Aorta (tissue), 5 donors: ENCODE measurements around the gene DCHS2. TPM values are rescaled to one million over a fixed set of nuclear protein-coding genes. Genes with fewer than 3 reads are reported as not detected.

ENCODE experiments used
- ATAC-seq: fragments of 200-7000 bp; cut with Tn5 transposase; one replicate; pipeline ENCODE4 v1.9.1; 2022; ENCODE audit warnings: moderate library complexity; ENCODE audit not compliant: low FRiP score
- DNase-seq, 2 donors: peaks; one replicate each; pipeline ENCODE4 v3.0.0-alpha.2; 2020
- H3K27ac ChIP-seq, 2 donors: one replicate each; pipeline ENCODE4 v1.5.1; 2013; ENCODE audit warnings: low read length in 2 of 2, mild to moderate bottlenecking in 2 of 2, moderate library complexity in 2 of 2, control low read depth in 1 of 2, inconsistent platforms in 1 of 2, low read depth in 1 of 2
- H3K27me3 ChIP-seq, 2 donors: one replicate each; pipeline ENCODE4 v1.6.1; 2013; ENCODE audit warnings: control low read depth in 1 of 2, low read length in 1 of 2, mild to moderate bottlenecking in 1 of 2, moderate library complexity in 1 of 2; ENCODE audit not compliant: insufficient read depth in 2 of 2, control insufficient read depth in 1 of 2
- H3K36me3 ChIP-seq, 2 donors: one replicate each; pipeline ENCODE4 v1.6.1; 2013; ENCODE audit warnings: control low read depth in 1 of 2, low read length in 1 of 2, mild to moderate bottlenecking in 1 of 2; ENCODE audit not compliant: insufficient read depth in 2 of 2, control insufficient read depth in 1 of 2
- H3K4me1 ChIP-seq, 2 donors: one replicate each; pipeline ENCODE4 v1.6.1; 2013; ENCODE audit warnings: low read length in 2 of 2, control low read depth in 1 of 2, mild to moderate bottlenecking in 1 of 2, moderate library complexity in 1 of 2; ENCODE audit not compliant: insufficient read depth in 2 of 2, control insufficient read depth in 1 of 2
- H3K4me3 ChIP-seq, 2 donors: one replicate each; pipeline ENCODE4 v1.5.1; 2013; ENCODE audit warnings: low read length in 2 of 2, control low read depth in 1 of 2, mild to moderate bottlenecking in 1 of 2
- H3K9me3 ChIP-seq: one replicate; pipeline ENCODE4 v1.6.1; 2013; ENCODE audit warnings: mild to moderate bottlenecking, low read length; ENCODE audit not compliant: control insufficient read depth
- WGBS, 2 donors: extraction: QIAGEN DNeasy Blood & Tissue Kit; methylation state at CpG; one replicate each; pipeline ENCODE4 v1.1.7; 2013; 5-methylcytosine and 5-hydroxymethylcytosine counted together
- intact Hi-C, 2 donors: fragments of 100-400 bp; cut with DNase I; formaldehyde crosslinking; loops; one replicate each; pipeline versions ENCODE4 v1.14.2 to v1.15.0; 2022
- polyA plus RNA-seq, 2 donors: library from polyadenylated mRNA; stranded (reverse); fragments of 200-250 nt; gene quantifications; one replicate each; pipeline ENCODE4 v1.2.3, GENCODE V29; 2013
- total RNA-seq, 2 donors: library from RNA; stranded (reverse); fragmentation: NEBNext Ultra II Directional; extraction: Animal tissue kit (Norgen Biotek cat#: 25700); gene quantifications; one replicate each; pipeline ENCODE4 v1.2.1, GENCODE V29; 2021
- donor health status: healthy with polysubstance abuse.
- donor health status: Bipolar disorder and iron deficiency.
- donor health status: DM: no; HTN: no; CAD: no.
- donor health status: DM: no; HTN: no; CAD: no.
- donor health status: DM: yes; HTN: yes; CAD: no.

Gene DCHS2
- total and polyA plus RNA-seq, 4 donors: 0.03 to 0.08 (median 0.06) TPM; not detected in 1

DNA sequence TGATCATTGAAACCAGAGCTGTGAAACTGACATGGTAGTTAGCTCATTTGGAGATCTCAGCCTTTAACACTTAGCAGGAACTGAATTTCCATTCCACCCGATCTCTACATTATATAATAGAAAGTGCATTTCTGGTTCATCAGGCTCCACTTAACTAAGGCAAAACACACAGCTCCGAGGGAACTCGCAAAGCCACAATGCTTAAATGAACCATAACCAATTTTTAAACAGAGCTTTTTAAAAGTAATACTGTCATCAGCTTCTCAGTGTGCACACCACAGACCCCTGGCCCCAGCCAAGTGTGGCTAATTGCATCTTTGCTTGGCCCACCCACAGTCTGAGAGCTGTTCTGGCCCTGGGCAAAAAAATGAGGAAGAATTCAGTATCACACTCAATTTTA lies 66.1 kb downstream of the DCHS2 start:
- no peaks in the 10 kb centered on the region for H3K36me3 ChIP-seq

DNA sequence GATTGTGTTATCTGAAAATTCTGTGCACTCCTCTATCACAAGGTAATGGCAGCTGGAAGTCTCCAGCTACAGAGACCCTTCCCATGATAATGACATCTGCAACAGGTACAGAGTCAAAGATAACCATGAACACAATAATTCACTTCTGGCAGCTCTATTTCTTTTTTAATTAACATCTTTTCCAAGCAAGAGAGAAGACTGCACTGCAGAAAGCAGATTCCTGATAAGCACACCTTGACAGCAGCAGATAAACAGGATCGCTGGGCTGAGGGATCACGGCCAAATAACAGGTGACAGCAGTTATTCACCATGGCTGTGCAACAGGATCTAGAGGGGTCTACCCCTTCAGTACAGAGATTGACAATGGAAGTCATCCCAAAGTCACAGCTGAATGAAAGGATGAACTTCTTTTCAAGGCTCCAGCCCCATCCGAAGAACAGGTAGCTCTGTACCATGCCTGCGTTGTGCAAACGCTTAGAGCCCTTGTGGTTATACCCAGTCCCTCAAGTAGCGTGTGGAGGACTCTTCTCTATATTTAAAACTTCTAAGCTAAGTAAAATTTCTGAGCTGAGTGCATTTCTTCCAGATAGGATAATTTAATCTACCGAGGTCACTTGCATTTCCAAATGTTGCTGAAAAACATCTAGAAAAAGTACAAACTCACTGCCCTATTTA lies 66.7 kb downstream of the DCHS2 start:
- no peak for ATAC-seq
- H3K36me3 ChIP-seq: no peaks in the 10 kb centered on the region
- no peak overlapping the region for H3K27ac ChIP-seq
- H3K9me3 ChIP-seq: no peaks in the 10 kb centered on the region
- no peak overlapping the region for H3K4me3 ChIP-seq
- H3K4me1 ChIP-seq: no peaks in the 10 kb centered on the region
- H3K27me3 ChIP-seq: no peaks in the 10 kb centered on the region
- intact Hi-C loops: no loop called here
- DNase-seq: no peak
- 83 to 90% methylated on average over 7 of the region's 7 CpGs for WGBS, 2 donors

More for the DNA sequence above, 66.1 kb downstream of the DCHS2 start:
- H3K27ac ChIP-seq: no peak overlapping the region
- WGBS, 2 donors: 61 to 62% methylated on average over 3 of the region's 3 CpGs
- no peak for ATAC-seq
- no peak for DNase-seq
- no peak overlapping the region for H3K4me3 ChIP-seq
- H3K27me3 ChIP-seq: no peaks in the 10 kb centered on the region
- no peaks in the 10 kb centered on the region for H3K4me1 ChIP-seq
- no peaks in the 10 kb centered on the region for H3K9me3 ChIP-seq
- intact Hi-C loops: no loop called here

DNA sequence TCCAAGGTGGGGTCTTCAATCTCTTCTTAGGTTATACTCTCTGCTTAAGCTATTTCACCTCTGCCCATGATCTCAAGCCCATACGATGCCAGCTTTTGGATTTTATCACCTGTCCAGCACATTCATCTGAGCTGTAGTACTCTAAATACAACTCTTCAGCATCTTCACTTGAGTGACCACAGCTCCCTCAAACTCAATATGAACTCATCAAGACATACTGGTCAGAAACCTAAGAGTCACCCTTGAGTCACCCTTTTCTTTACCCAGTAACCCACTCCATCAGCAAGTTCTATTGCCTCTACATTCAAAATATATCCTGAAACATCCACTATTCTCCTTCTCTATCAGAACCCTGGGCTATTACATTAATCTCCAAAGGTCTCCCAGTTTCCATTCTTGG lies 69.4 kb downstream of the DCHS2 start:
- WGBS, 2 donors: 0 to 44% methylated on average over 1 of the region's 1 CpG
- H3K9me3 ChIP-seq: no peaks in the 10 kb centered on the region
- no peaks in the 10 kb centered on the region for H3K27me3 ChIP-seq
- ATAC-seq (no peak), DNase-seq (no peak)
- no peak overlapping the region for H3K27ac ChIP-seq
- no peaks in the 10 kb centered on the region for H3K4me1 ChIP-seq
- H3K4me3 ChIP-seq: no peak overlapping the region
- intact Hi-C loops: no loop called here
- no peaks in the 10 kb centered on the region for H3K36me3 ChIP-seq

DNA sequence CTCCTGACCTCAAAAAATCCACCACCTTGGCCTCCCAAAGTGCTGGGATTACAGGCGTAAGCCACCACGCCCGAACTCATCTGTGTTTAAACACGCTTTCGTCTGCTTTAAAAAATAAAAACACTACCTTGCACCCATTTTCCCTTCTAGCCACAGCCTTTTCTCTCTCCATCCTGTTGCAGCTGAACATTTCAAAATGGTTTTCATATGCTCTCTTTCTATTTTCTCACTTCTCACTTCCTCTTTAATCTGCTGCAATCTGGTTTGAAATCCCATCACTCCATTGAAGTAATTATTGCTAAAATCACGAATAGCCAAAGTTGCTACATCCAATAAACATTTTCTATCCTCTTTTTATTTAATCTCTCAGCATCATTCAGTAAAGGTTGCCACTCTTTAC lies 70.0 kb downstream of the DCHS2 start:
- 87 to 90% methylated on average over 6 of the region's 6 CpGs for WGBS, 2 donors
- ATAC-seq: no peak
- no peaks in the 10 kb centered on the region for H3K27me3 ChIP-seq

DNA sequence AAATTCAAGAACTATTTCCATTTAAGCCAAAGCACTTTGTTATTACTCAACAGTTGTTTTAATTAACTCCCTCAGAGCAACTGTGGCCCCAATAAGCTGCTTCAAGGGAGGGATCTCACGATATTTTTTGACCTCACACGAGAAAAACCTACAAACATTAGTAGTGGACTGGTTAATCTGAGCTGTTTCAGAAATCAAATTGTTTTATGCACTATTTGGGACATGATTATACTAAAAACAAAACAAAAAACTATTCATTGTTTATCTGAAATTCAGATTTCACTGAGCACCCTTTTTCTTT lies 74.3 kb downstream of the DCHS2 start:
- Histone ChIP-seq H3K27ac (no peak overlapping the region), H3K36me3 (no peaks in the 10 kb centered on the region), H3K27me3 (no peaks in the 10 kb centered on the region), H3K4me3 (peak overlapping the region in 1 of 2 donors; percentile 55), H3K9me3 (no peaks in the 10 kb centered on the region), H3K4me1 (no peaks in the 10 kb centered on the region)
- 23 to 42% methylated on average over 2 of the region's 2 CpGs for WGBS, 2 donors
- no peak for DNase-seq
- no peak for ATAC-seq
- intact Hi-C loops: no loop called here

More for the DNA sequence above, 70.0 kb downstream of the DCHS2 start:
- Histone ChIP-seq H3K27ac (no peak overlapping the region), H3K4me3 (no peak overlapping the region), H3K36me3 (no peaks in the 10 kb centered on the region), H3K4me1 (no peaks in the 10 kb centered on the region), H3K9me3 (no peaks in the 10 kb centered on the region)
- no peak for DNase-seq
- intact Hi-C loops: no loop called here

DNA sequence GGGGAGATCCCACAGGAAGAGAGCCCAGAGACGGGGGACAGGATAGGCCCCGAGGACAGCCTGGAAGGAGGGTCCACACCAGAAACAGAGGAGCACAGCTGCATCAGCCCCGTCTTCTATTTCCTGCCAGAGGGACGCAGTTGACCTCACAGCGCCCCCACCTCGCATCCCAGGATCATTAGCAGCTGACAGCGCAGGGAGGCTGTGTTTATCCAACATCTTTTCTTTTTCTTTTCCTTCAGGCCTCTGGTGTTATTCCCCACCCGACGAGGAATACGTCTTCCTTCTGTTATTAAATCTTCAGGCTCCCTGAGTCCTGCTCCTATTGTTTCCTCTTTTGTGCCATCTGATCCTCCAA lies 75.4 kb downstream of the DCHS2 start:
- Histone ChIP-seq H3K27me3 (no peaks in the 10 kb centered on the region), H3K4me3 (peak overlapping the region; percentile 51 to 55), H3K4me1 (no peaks in the 10 kb centered on the region), H3K36me3 (no peaks in the 10 kb centered on the region), H3K27ac (no peak overlapping the region), H3K9me3 (no peaks in the 10 kb centered on the region)
- DNase-seq (no peak), ATAC-seq (peak; percentile 31)
- intact Hi-C loops: no loop called here
- 16 to 22% methylated on average over 10 of the region's 10 CpGs for WGBS, 2 donors

DNA sequence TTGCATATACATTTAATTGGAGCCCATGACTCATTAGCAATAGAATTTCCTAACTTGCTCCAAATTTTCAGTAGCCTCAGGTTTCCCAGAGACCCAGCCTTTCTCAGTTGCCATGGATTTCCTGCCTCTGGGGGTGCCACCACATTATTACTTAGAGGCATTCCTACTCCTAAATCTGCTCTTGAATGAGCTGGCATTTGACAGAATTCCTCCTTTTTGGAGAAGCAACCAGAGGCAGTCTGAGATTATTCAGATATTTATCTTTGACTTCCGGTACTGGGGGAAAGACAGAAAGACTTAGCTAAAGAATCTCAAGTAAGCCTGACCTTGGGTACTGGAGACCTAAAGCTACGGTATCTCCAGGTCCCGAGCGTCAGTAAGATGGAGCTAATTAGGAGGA lies 76.3 kb downstream of the DCHS2 start:
- Histone ChIP-seq H3K27me3 (no peaks in the 10 kb centered on the region), H3K36me3 (no peaks in the 10 kb centered on the region), H3K4me1 (no peaks in the 10 kb centered on the region), H3K4me3 (no peak overlapping the region), H3K27ac (no peak overlapping the region), H3K9me3 (no peaks in the 10 kb centered on the region)
- ATAC-seq (no peak), DNase-seq (no peak)
- intact Hi-C loops: no loop called here
- 91 to 92% methylated on average over 4 of the region's 4 CpGs for WGBS, 2 donors

DNA sequence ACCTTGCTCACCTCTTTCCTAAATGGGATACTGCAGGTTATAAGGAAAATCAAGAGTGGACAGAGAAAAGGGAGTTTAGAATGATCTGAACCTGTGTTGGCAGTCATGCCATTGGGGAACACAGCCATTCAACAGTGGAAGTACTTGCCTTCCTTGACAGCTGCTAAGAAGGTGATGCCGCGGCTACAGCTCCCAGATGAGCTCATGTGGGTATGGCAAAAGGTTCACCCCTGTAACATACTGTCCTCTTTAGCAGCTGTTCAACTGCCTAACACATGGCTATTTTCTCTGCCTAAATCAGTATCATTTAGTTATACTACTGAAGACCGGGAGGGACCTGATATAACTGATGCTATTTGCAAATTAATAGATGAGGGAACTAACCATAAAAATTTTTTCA lies 76.8 kb downstream of the DCHS2 start:
- Histone ChIP-seq H3K27me3 (no peaks in the 10 kb centered on the region), H3K9me3 (no peaks in the 10 kb centered on the region), H3K36me3 (no peaks in the 10 kb centered on the region), H3K4me3 (no peak overlapping the region), H3K27ac (no peak overlapping the region), H3K4me1 (no peaks in the 10 kb centered on the region)
- intact Hi-C loops: no loop called here
- no peak for DNase-seq
- no peak for ATAC-seq
- WGBS, 2 donors: 93 to 96% methylated on average over 3 of the region's 3 CpGs

DNA sequence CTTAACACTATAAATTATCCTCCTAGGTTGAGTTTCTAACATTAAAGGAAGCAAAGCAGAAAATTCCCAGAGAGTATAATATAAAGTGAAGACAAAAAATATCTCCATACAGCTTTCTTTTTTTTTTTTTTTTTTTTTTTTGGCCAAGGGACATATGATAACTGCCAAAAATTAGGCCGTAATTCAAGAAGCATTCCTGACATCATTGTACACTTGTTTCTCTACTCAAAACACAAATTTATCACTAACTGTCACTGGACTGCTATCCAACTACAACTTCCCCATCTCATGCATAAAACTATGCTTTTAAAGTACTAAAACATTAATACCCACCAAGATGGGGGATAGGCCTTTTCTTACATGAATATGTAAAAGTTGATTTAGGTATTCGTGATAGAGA lies 77.2 kb downstream of the DCHS2 start:
- no peak overlapping the region for H3K4me3 ChIP-seq
- no peaks in the 10 kb centered on the region for H3K4me1 ChIP-seq
- intact Hi-C loops: no loop called here
- DNase-seq (no peak), ATAC-seq (no peak)
- H3K27me3 ChIP-seq: no peaks in the 10 kb centered on the region
- WGBS, 2 donors: 19 to 34% methylated on average over 2 of the region's 2 CpGs
- no peaks in the 10 kb centered on the region for H3K36me3 ChIP-seq
- H3K27ac ChIP-seq: no peak overlapping the region
- H3K9me3 ChIP-seq: no peaks in the 10 kb centered on the region
